ENCODE measurements around the gene IL13RA1. TPM values are rescaled to one million over a fixed set of nuclear protein-coding genes. Genes with fewer than 3 reads are reported as not detected.

IL13RA1 gene
- total RNA-seq, 2 donors from 2014 or later: 15.2 to 23.6 TPM

DNA sequence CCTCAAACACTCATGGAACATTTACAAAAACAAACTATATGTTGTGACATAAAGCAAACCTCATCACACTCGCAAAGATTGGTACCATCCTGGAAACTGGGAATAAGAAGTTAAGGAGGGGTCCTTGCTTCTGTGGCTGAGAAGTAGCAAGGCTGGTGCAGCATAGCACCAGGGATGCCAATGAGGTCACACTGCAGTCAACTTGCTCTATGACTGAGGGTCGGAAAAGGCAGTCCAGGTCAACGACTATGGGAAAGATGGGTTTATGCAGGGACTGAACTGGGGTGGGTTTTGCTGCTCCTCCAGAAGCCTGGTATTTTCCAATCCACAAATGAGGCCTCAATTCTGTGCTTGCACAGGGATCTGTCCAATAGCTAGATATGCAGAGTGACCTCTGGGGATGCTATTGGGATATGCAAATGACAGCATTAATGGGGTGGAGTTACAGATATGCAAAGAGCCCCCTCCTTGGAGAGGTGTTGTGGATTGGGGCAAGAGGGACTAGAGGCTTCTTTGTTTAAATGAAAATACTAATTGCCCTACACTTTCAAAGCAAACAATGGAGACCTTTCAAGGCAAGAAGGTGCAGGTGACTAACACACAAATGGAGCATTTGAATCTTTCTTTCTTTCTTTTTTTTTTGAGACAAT, 7.2 kb upstream of the IL13RA1 start:
- Histone ChIP-seq H3K36me3 (replicated peaks in 1 of 2; ENCODE audit: insufficient read depth in 1 of 2, low read depth in 2 of 2) (no peaks in the 10 kb centered on the region), H3K27me3 (no peaks in the 10 kb centered on the region), H3K27ac (no peak overlapping the region), H3K9me3 (no peaks in the 10 kb centered on the region), H3K4me3 (no peak overlapping the region), H3K4me1 (peaks cover 6% of the 10 kb centered on the region)
- TF ChIP-seq, protein P1, sequence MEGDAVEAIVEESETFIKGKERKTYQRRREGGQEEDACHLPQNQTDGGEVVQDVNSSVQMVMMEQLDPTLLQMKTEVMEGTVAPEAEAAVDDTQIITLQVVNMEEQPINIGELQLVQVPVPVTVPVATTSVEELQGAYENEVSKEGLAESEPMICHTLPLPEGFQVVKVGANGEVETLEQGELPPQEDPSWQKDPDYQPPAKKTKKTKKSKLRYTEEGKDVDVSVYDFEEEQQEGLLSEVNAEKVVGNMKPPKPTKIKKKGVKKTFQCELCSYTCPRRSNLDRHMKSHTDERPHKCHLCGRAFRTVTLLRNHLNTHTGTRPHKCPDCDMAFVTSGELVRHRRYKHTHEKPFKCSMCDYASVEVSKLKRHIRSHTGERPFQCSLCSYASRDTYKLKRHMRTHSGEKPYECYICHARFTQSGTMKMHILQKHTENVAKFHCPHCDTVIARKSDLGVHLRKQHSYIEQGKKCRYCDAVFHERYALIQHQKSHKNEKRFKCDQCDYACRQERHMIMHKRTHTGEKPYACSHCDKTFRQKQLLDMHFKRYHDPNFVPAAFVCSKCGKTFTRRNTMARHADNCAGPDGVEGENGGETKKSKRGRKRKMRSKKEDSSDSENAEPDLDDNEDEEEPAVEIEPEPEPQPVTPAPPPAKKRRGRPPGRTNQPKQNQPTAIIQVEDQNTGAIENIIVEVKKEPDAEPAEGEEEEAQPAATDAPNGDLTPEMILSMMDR (IDR thresholded peaks at IDR 0.05): no peak
- no peak for TF ChIP-seq POLR2A (IDR thresholded peaks at IDR 0.05)
- WGBS, 2 donors: 83 to 92% methylated on average over 2 to 3 of the region's 3 CpGs
- intact Hi-C loops (cut with DNase I): no loop called here
- DNase-seq: no peak
- ATAC-seq: no peak

- no peak for TF ChIP-seq POLR2A (IDR thresholded peaks at IDR 0.05)
- TF ChIP-seq, protein P1 (IDR thresholded peaks at IDR 0.05): no peak
- Histone ChIP-seq H3K27ac (no peak overlapping the region), H3K27me3 (no peaks in the 10 kb centered on the region), H3K4me3 (no peak overlapping the region), H3K4me1 (peaks cover 18% of the 10 kb centered on the region), H3K9me3 (no peaks in the 10 kb centered on the region), H3K36me3 (replicated peaks in 1 of 2; ENCODE audit: insufficient read depth in 1 of 2, low read depth in 2 of 2) (no peaks in the 10 kb centered on the region)
- intact Hi-C loops (cut with DNase I): no loop called here
- ATAC-seq (no peak), DNase-seq (no peak)
- WGBS, 2 donors: 47 to 80% methylated on average over 3 of the region's 3 CpGs
Measured at GRCh38 chrX:118723376-118723775, 4.0 kb upstream of the IL13RA1 start.

DNA sequence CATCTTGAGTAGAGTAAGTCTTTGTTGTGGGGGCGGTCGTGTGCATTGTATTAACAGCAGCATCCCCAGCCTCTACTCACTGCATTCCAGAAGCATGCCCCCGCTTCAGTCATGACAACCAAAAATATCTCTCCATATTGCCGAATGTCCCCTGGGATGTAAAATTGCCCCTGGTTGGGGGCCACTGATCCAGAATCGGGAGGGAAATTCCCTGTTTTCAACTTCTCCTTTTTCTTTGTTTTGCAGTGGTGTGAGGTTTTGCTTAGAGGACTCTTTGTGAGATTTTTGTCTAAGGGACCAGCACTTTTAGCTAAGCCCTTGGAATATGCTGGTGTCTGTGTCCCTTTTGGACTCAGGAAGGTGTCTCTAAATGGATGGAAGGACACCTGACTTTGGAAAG, 3.0 kb upstream of the IL13RA1 start:
- WGBS, 2 donors: 94 to 96% methylated on average over 5 of the region's 5 CpGs
- Histone ChIP-seq H3K4me1 (peaks cover 23% of the 10 kb centered on the region), H3K36me3 (replicated peaks in 1 of 2; ENCODE audit: insufficient read depth in 1 of 2, low read depth in 2 of 2) (no peaks in the 10 kb centered on the region), H3K27ac (peak overlapping the region in 1 of 4 donors; percentile 18), H3K27me3 (no peaks in the 10 kb centered on the region), H3K9me3 (no peaks in the 10 kb centered on the region), H3K4me3 (no peak overlapping the region)
- TF ChIP-seq, protein P1 (IDR thresholded peaks at IDR 0.05): no peak
- TF ChIP-seq POLR2A (IDR thresholded peaks at IDR 0.05): no peak
- DNase-seq: no peak
- ATAC-seq: no peak
- intact Hi-C loops (cut with DNase I): no loop called here

- ATAC-seq (no peak), DNase-seq (no peak)
- TF ChIP-seq, protein P1 (IDR thresholded peaks at IDR 0.05): no peak
- TF ChIP-seq POLR2A (IDR thresholded peaks at IDR 0.05): no peak
- WGBS, 2 donors: 73 to 91% methylated on average over 7 of the region's 7 CpGs
- Histone ChIP-seq H3K36me3 (replicated peaks in 1 of 2; ENCODE audit: insufficient read depth in 1 of 2, low read depth in 2 of 2) (no peaks in the 10 kb centered on the region), H3K27ac (peak overlapping the region in 1 of 4 donors; percentile 18), H3K4me1 (peaks cover 28% of the 10 kb centered on the region), H3K9me3 (no peaks in the 10 kb centered on the region), H3K4me3 (no peak overlapping the region), H3K27me3 (no peaks in the 10 kb centered on the region)
- intact Hi-C loops (cut with DNase I): no loop called here
Measured at GRCh38 chrX:118724775-118725174, 2.6 kb upstream of the IL13RA1 start.

DNA sequence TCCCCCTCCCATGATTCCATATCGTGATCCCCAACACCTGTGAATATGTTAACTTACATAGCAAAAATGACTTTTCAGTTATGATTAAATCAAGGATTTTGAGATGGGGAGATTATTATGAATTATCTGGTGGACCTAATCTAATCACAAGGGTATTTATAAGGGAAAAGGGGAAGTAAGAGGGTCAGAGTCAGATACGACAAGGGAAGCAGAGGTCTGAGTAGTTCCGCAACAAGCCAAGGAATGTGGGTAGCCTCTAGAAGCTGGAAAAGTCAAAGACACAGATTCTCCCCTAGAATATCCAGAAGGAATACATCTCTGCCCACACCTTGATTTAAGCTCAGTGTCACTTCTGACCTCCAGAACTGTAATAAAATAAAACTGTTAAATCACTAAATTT, 1.0 kb upstream of the IL13RA1 start:
- no peaks in the 10 kb centered on the region for H3K27me3 ChIP-seq
- 53 to 70% methylated on average over 3 of the region's 3 CpGs for WGBS, 2 donors
- peaks cover 38% of the 10 kb centered on the region for H3K4me1 ChIP-seq
- ATAC-seq (no peak), DNase-seq (no peak)
- TF ChIP-seq, protein P1 (IDR thresholded peaks at IDR 0.05): no peak
- no peak for TF ChIP-seq POLR2A (IDR thresholded peaks at IDR 0.05)
- H3K27ac ChIP-seq: peak overlapping the region; percentile 64 to 97 (median 94)
- no peaks in the 10 kb centered on the region for H3K9me3 ChIP-seq
- intact Hi-C loops (cut with DNase I): no loop called here
- no peaks in the 10 kb centered on the region for H3K36me3 ChIP-seq (replicated peaks in 1 of 2; ENCODE audit: insufficient read depth in 1 of 2, low read depth in 2 of 2)
- H3K4me3 ChIP-seq: no peak overlapping the region

All from body of pancreas (tissue), 4 donors.